ENCODE results near the gene NUP210L. TPM values are rescaled to one million over a fixed set of nuclear protein-coding genes. Genes with fewer than 3 reads are reported as not detected.
"Not testable (repeated sequence)": the region's sequence is repeated elsewhere in the genome, so short reads cannot be mapped to it uniquely, and the experiment has no call there.

NUP210L gene
- total RNA-seq, 4 donors from 2014 or later = 0.07 to 0.24 (median 0.10) TPM; not detected in 1

- in situ Hi-C loops (cut with MboI; ENCODE audit: low sequenced_read_pairs in 4 of 4) (no loop called here), intact Hi-C loops (cut with DNase I; ENCODE audit: low total_unique reads) (no loop called here)
- no peak for DNase-seq
- Histone ChIP-seq H3K36me3 (no peaks in the 10 kb centered on the region), H3K27me3 (no peaks in the 10 kb centered on the region), H3K27ac (no peak overlapping the region), H3K4me3 (no peak overlapping the region), H3K9me3 (no peaks in the 10 kb centered on the region), H3K4me1 (peaks cover 13 to 32% of the 10 kb centered on the region in 2 donors)
- ATAC-seq = no peak
- TF ChIP-seq CTCF (IDR thresholded peaks at IDR 0.05 in 4 of 5, conservative IDR thresholded peaks at IDR 0.05 in 1 of 5) = no peak
- TF ChIP-seq POLR2A (IDR thresholded peaks at IDR 0.05) = no peak
Measured at GRCh38 chr1:154137888-154138287, 17.0 kb downstream of the NUP210L start.

GRCh38 chr1:154133256-154133655 lies 21.6 kb downstream of the NUP210L start:
- TF ChIP-seq CTCF (IDR thresholded peaks at IDR 0.05 in 4 of 5, conservative IDR thresholded peaks at IDR 0.05 in 1 of 5) (no peak), POLR2A (IDR thresholded peaks at IDR 0.05) (no peak)
- H3K27ac ChIP-seq = no peak overlapping the region
- H3K9me3 ChIP-seq = no peaks in the 10 kb centered on the region
- DNase-seq = no peak
- in situ Hi-C loops (cut with MboI; ENCODE audit: low sequenced_read_pairs in 4 of 4) = no loop called here
- no peak for ATAC-seq
- no peaks in the 10 kb centered on the region for H3K4me1 ChIP-seq
- H3K36me3 ChIP-seq = no peaks in the 10 kb centered on the region
- H3K4me3 ChIP-seq = no peak overlapping the region
- H3K27me3 ChIP-seq = no peaks in the 10 kb centered on the region
- intact Hi-C loops (cut with DNase I; ENCODE audit: low total_unique reads) = no loop called here

- in situ Hi-C loops (cut with MboI; ENCODE audit: low sequenced_read_pairs in 4 of 4) (no loop called here), intact Hi-C loops (cut with DNase I; ENCODE audit: low total_unique reads) (no loop called here)
- Histone ChIP-seq H3K36me3 (no peaks in the 10 kb centered on the region), H3K9me3 (no peaks in the 10 kb centered on the region), H3K4me3 (no peak overlapping the region), H3K27ac (no peak overlapping the region), H3K27me3 (no peaks in the 10 kb centered on the region), H3K4me1 (no peaks in the 10 kb centered on the region)
- ATAC-seq (no peak), DNase-seq (no peak)
- TF ChIP-seq POLR2A (IDR thresholded peaks at IDR 0.05) = no peak
- TF ChIP-seq CTCF (IDR thresholded peaks at IDR 0.05 in 4 of 5, conservative IDR thresholded peaks at IDR 0.05 in 1 of 5) = no peak
Measured at GRCh38 chr1:154129391-154129970, 25.4 kb downstream of the NUP210L start.

GRCh38 chr1:154123205-154123604 lies 31.7 kb downstream of the NUP210L start:
- DNase-seq; H3K36me3 ChIP-seq; ATAC-seq; in situ Hi-C loops (cut with MboI; ENCODE audit: low sequenced_read_pairs in 4 of 4); H3K4me3 ChIP-seq; intact Hi-C loops (cut with DNase I; ENCODE audit: low total_unique reads); H3K4me1 ChIP-seq; H3K9me3 ChIP-seq; H3K27ac ChIP-seq; H3K27me3 ChIP-seq: not testable (repeated sequence)

GRCh38 chr1:154117642-154118041 lies 37.2 kb downstream of the NUP210L start:
- no peaks in the 10 kb centered on the region for H3K27me3 ChIP-seq
- no peak overlapping the region for H3K4me3 ChIP-seq
- H3K36me3 ChIP-seq = no peaks in the 10 kb centered on the region
- no peak for TF ChIP-seq POLR2A (IDR thresholded peaks at IDR 0.05)
- no peak for TF ChIP-seq CTCF (IDR thresholded peaks at IDR 0.05 in 4 of 5, conservative IDR thresholded peaks at IDR 0.05 in 1 of 5)
- in situ Hi-C loops (cut with MboI; ENCODE audit: low sequenced_read_pairs in 4 of 4) (no loop called here), intact Hi-C loops (cut with DNase I; ENCODE audit: low total_unique reads) (no loop called here)
- ATAC-seq (no peak), DNase-seq (no peak)
- no peaks in the 10 kb centered on the region for H3K9me3 ChIP-seq
- no peak overlapping the region for H3K27ac ChIP-seq
- H3K4me1 ChIP-seq = no peaks in the 10 kb centered on the region
